Esophagus squamous epithelium (tissue), 5 donors: Measurements from ENCODE around the gene PSME3IP1. TPM values are rescaled to one million over a fixed set of nuclear protein-coding genes. Genes with fewer than 3 reads are reported as not detected.

Source experiments
- DNase-seq: peaks from one replicate; lab custom pipeline; 2025; lab: John Stamatoyannopoulos, UW
- H3K27ac ChIP-seq, 4 donors: fragments of 200-600 bp; sonication (generic); one replicate each; pipeline ENCODE4 v1.5.1; 2016 to 2019; ENCODE audit warnings: mild to moderate bottlenecking in 1 of 4
- H3K27me3 ChIP-seq, 4 donors: fragments of 200-600 bp; sonication (generic); 1 replicate in 3 of 4; 2 replicates in 1 of 4; pipeline versions ENCODE4 v1.5.1 to v1.6.0; 2017 to 2021; ENCODE audit warnings: antibody characterized with exemption in 1 of 4
- H3K36me3 ChIP-seq, 3 donors: fragments of 200-600 bp; sonication (generic); one replicate each; pipeline ENCODE4 v1.5.1; 2016 to 2019
- H3K4me1 ChIP-seq, 3 donors: fragments of 200-600 bp; sonication (generic); one replicate each; pipeline ENCODE4 v1.5.1; 2017 to 2019
- H3K4me3 ChIP-seq, 4 donors: fragments of 200-600 bp; sonication (generic); 1 replicate in 3 of 4; 2 replicates in 1 of 4; pipeline ENCODE4 v1.5.1; 2016 to 2019; ENCODE audit warnings: mild to moderate bottlenecking in 2 of 4, moderate library complexity in 1 of 4
- H3K9me3 ChIP-seq, 3 donors: fragments of 200-600 bp; sonication (generic); one replicate each; pipeline ENCODE4 v1.5.1; 2016 to 2019
- CTCF ChIP-seq, 6 experiments: fragments of 450-650 bp in 4 of 6; fragments of 200-600 bp in 2 of 6; sonication (generic) in 2 of 6; IDR thresholded peaks; one replicate each; pipeline ENCODE4 v1.5.1; 2016 to 2019; ENCODE audit warnings: antibody characterized with exemption in 6 of 6, mild to moderate bottlenecking in 4 of 6, moderate library complexity in 4 of 6
- POLR2A ChIP-seq, 4 donors: fragments of 450-650 bp; IDR thresholded peaks; one replicate each; pipeline ENCODE4 v1.6.1; 2017; ENCODE audit warnings: antibody characterized with exemption in 4 of 4, mild to moderate bottlenecking in 4 of 4, moderate library complexity in 3 of 4
- WGBS, 2 donors: methylation state at CpG; one replicate each; pipeline ENCODE4 v1.1.5; 2018; 5-methylcytosine and 5-hydroxymethylcytosine counted together
- intact Hi-C: fragments of 100-400 bp; cut with DNase I; formaldehyde crosslinking; loops from one replicate; pipeline ENCODE4 v1.15.0; 2022
- total RNA-seq, 4 donors: library from RNA; depleted of rRNA; stranded (reverse); fragments of >200 nt; gene quantifications; one replicate each; pipeline ENCODE4 v1.1.0, GENCODE V29; 2016
- donor health status: DM: yes; HTN: yes; CAD: no.

The PSME3IP1 gene
- total RNA-seq, 4 donors from 2014 or later, result 40.7 to 65.6 (median 51.3) TPM

GRCh38 chr16:57126411-57126810 lies 59.4 kb downstream of the PSME3IP1 start:
- Histone ChIP-seq H3K4me3 (no peak overlapping the region), H3K27me3 (no peaks in the 10 kb centered on the region), H3K27ac (no peak overlapping the region), H3K4me1 (no peaks in the 10 kb centered on the region), H3K36me3 (peaks cover 0 to 61% (median 0%) of the 10 kb centered on the region in 3 donors), H3K9me3 (no peaks in the 10 kb centered on the region)
- intact Hi-C loops, result no loop called here
- TF ChIP-seq POLR2A (IDR thresholded peaks at IDR 0.05) (no peak), CTCF (IDR thresholded peaks at IDR 0.05) (no peak)
- DNase-seq, result no peak
- 67% methylated on average over 4 of the region's 4 CpGs; no CpG with 5 or more reads in 1 of the 2 donors for WGBS, 2 donors

DNA sequence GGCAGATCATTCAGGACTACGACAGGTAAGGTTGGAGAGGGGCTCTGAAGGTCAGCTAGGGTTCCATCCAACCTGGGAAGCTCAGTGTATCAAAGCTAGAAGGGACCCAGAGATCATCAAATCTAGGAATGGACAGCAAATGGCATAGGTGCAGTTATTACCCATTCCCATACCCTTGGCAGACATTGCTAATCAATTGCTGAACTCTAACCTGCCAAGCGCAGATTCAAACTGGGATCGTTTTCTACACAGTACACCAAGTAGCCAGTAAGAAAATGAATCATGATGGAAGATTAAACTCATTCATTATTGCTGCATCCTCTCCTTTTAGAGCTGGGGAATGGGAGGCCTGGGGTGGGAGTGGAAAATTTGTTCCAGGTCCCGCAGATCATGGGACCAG lies 59.9 kb downstream of the PSME3IP1 start:
- Histone ChIP-seq H3K4me1 (no peaks in the 10 kb centered on the region), H3K27ac (no peak overlapping the region), H3K9me3 (no peaks in the 10 kb centered on the region), H3K4me3 (no peak overlapping the region), H3K36me3 (peaks cover 0 to 65% (median 0%) of the 10 kb centered on the region in 3 donors), H3K27me3 (no peaks in the 10 kb centered on the region)
- 91 to 94% methylated on average over 4 of the region's 4 CpGs for WGBS, 2 donors
- TF ChIP-seq CTCF (IDR thresholded peaks at IDR 0.05), result no peak
- TF ChIP-seq POLR2A (IDR thresholded peaks at IDR 0.05), result no peak
- DNase-seq, result no peak
- intact Hi-C loops, result no loop called here

DNA sequence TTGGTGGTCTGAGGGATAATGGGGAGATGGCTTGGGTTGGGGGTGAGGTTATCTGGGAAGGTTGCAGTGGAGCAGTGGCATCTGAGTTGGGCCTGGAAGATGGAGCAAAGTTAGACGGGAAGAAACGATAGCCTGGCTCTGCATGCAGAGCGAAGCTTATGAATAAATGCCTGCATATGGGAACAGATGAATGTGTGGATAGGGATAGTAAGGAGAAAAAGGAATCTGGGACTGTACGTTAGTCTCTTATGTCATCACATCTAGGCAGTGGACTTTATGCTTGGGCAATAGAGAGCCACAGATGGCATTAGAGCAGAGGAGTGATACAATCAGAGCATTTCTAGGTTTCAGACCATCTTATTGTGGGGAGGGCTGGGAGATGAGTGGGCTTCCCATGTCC lies 60.5 kb downstream of the PSME3IP1 start:
- TF ChIP-seq CTCF (IDR thresholded peaks at IDR 0.05) (no peak), POLR2A (IDR thresholded peaks at IDR 0.05) (no peak)
- intact Hi-C loops, result no loop called here
- peaks cover 0 to 71% (median 0%) of the 10 kb centered on the region in 3 donors for H3K36me3 ChIP-seq

GRCh38 chr16:57123974-57124674 lies 61.7 kb downstream of the PSME3IP1 start:
- no peak overlapping the region for H3K27ac ChIP-seq
- no peaks in the 10 kb centered on the region for H3K27me3 ChIP-seq
- DNase-seq, result no peak
- 79 to 80% methylated on average over 11 of the region's 11 CpGs for WGBS, 2 donors
- no peaks in the 10 kb centered on the region for H3K9me3 ChIP-seq
- no peak for TF ChIP-seq CTCF (IDR thresholded peaks at IDR 0.05)
- no peak for TF ChIP-seq POLR2A (IDR thresholded peaks at IDR 0.05)
- H3K4me1 ChIP-seq, result no peaks in the 10 kb centered on the region
- H3K36me3 ChIP-seq, result peaks cover 0 to 81% (median 0%) of the 10 kb centered on the region in 3 donors
- intact Hi-C loops, result no loop called here
- H3K4me3 ChIP-seq, result no peak overlapping the region

More for the DNA sequence above, 60.5 kb downstream of the PSME3IP1 start:
- no peak for DNase-seq
- Histone ChIP-seq H3K4me3 (no peak overlapping the region), H3K27ac (no peak overlapping the region), H3K9me3 (no peaks in the 10 kb centered on the region), H3K4me1 (no peaks in the 10 kb centered on the region), H3K27me3 (no peaks in the 10 kb centered on the region)
- WGBS, 2 donors, result 89 to 95% methylated on average over 4 of the region's 4 CpGs

DNA sequence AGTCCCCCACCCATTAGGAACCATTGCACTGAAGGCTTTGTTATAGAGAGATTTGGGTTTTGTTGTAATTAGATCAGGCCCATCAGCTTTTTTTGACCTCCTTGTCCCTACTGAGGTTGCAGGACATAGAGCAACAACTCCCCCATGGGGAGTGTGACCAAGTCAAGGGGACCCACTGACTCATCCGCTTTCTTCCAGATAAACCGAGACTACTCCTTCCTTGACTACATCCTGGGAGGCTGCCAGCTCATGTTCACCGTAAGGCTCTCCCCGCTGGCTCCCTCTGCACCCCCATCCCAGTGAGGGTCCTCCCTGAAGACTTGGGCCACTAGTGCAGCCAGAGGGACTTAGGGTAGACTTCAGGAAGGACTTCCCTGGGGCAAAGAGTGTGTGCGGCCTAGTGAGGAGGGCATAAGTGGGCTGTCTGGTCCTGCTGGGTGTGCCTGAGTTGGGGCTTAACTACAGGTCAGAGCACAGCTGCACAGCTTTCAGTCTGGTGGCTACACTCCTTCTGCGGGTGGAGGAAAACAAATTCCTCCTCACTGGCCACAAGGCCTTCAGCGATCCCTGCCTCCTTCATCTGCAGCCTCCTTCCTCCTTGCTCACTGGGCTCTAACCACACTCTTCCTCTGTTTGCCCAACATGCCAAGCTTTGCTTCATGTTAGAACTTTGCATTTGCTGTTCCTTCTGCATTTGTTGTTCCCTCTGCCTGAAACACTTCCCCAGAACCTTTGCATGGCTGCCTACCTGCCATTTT lies 62.4 kb downstream of the PSME3IP1 start:
- TF ChIP-seq CTCF (IDR thresholded peaks at IDR 0.05) (no peak), POLR2A (IDR thresholded peaks at IDR 0.05) (no peak)
- Histone ChIP-seq H3K4me1 (no peaks in the 10 kb centered on the region), H3K27me3 (no peaks in the 10 kb centered on the region), H3K27ac (no peak overlapping the region), H3K9me3 (no peaks in the 10 kb centered on the region), H3K36me3 (peaks cover 0 to 81% (median 0%) of the 10 kb centered on the region in 3 donors), H3K4me3 (no peak overlapping the region)
- no peak for DNase-seq
- intact Hi-C loops, result no loop called here
- 85 to 93% methylated on average over 4 to 5 of the region's 7 CpGs for WGBS, 2 donors
